Natural killer cell (primary cell): ENCODE data around the gene ACTL10. TPM values are rescaled to one million over a fixed set of nuclear protein-coding genes. Genes with fewer than 3 reads are reported as not detected.

Experiments used
- ATAC-seq, 3 donors: fragments of 150-1000 bp in 2 of 3; fragments of 200-7000 bp in 1 of 3; cut with Tn5 transposase; 1 replicate in 1 of 3; 2 replicates in 2 of 3; pipeline ENCODE4 v1.10.0; 2021; ENCODE audit warnings: mild to moderate bottlenecking in 2 of 3, moderate library complexity in 2 of 3
- DNase-seq, 2 donors: peaks; one replicate each; pipeline versions ENCODE4 v3.0.0 to v3.0.0-alpha.2; 2013 to 2021; ENCODE audit warnings: mixed read lengths in 1 of 2
- H3K27ac ChIP-seq: one replicate; pipeline ENCODE4 v1.5.1; 2013; ENCODE audit warnings: mild to moderate bottlenecking, low read length
- H3K27me3 ChIP-seq: one replicate; pipeline ENCODE4 v1.6.1; 2013; ENCODE audit warnings: low read length; ENCODE audit not compliant: control insufficient read depth, insufficient read depth
- H3K36me3 ChIP-seq: one replicate; pipeline ENCODE4 v1.6.1; 2013; ENCODE audit warnings: low read length; ENCODE audit not compliant: control insufficient read depth, insufficient read depth
- H3K4me1 ChIP-seq: one replicate; pipeline ENCODE4 v1.6.1; 2013; ENCODE audit warnings: low read length; ENCODE audit not compliant: control insufficient read depth, insufficient read depth
- H3K4me3 ChIP-seq: one replicate; pipeline ENCODE4 v1.5.1; 2013; ENCODE audit warnings: low read length
- H3K9me3 ChIP-seq: one replicate; pipeline ENCODE4 v1.6.1; 2013; ENCODE audit warnings: low read length; ENCODE audit not compliant: control insufficient read depth, insufficient read depth
- H3K27ac Mint-ChIP-seq, 2 donors: one replicate each; pipeline ENCODE4 v1.8.0; 2022; ENCODE audit warnings: mild to moderate bottlenecking in 2 of 2, mixed read lengths in 2 of 2, moderate library complexity in 1 of 2
- H3K27me3 Mint-ChIP-seq, 2 donors: one replicate each; pipeline ENCODE4 v1.8.0; 2022; ENCODE audit warnings: low read depth in 2 of 2, mixed read lengths in 2 of 2
- H3K36me3 Mint-ChIP-seq: one replicate; pipeline ENCODE4 v1.8.0; 2022; ENCODE audit warnings: mixed read lengths
- H3K4me1 Mint-ChIP-seq, 2 donors: one replicate each; pipeline ENCODE4 v1.8.0; 2022; ENCODE audit warnings: mixed read lengths in 2 of 2
- H3K4me3 Mint-ChIP-seq: one replicate; pipeline ENCODE4 v1.8.0; 2022; ENCODE audit warnings: mild to moderate bottlenecking, moderate library complexity, mixed read lengths
- H3K9me3 Mint-ChIP-seq, 2 donors: one replicate each; pipeline ENCODE4 v1.8.0; 2022; ENCODE audit warnings: mixed read lengths in 2 of 2
- WGBS: methylation state at CpG from one replicate; pipeline ENCODE4 v1.1.7; 2013; ENCODE audit warnings: missing lambda C conversion rate; ENCODE audit not compliant: insufficient coverage; 5-methylcytosine and 5-hydroxymethylcytosine counted together
- intact Hi-C: fragments of 100-400 bp; cut with micrococcal nuclease; formaldehyde crosslinking; loops from one replicate; pipeline ENCODE4 v1.14.2; 2022
- total RNA-seq, 4 donors: library from RNA; stranded (reverse); fragments of 120-200 nt in 1 of 4; gene quantifications; one replicate each; pipeline versions ENCODE4 v1.2.3 to v1.2.4, GENCODE V29; 2013 to 2022
- TF ChIP-seq, protein P1 (sequence below): fragments of 200-600 bp; IDR thresholded peaks from one replicate; pipeline ENCODE4 v1.8.0; 2022; ENCODE audit warnings: antibody characterized with exemption

Gene ACTL10
- total RNA-seq, 3 donors from 2014 or later (not counting 1 experiment from before 2014, with no cell fraction given): 0.80 to 2.2 (median 1.1) TPM

DNA sequence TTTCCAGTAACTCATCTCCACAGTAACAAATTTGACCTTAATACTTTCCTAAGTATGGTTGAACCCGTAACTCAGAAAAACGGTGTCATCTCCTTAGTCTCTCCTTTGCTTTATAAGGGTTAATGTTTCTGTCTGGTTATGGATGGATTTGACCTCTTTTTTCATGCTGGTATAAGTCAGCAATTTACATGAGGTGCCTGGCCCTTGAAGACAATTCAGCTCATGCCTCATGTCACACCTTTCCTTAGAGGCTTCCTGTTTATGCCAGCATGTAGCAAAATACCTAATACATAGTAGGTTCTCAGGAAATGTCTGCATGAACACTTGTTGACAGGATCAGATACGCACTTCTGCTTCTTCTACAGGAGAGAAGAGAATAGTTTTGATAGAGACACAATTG is 42.3 kb upstream of the ACTL10 start:
- Mint-ChIP-seq H3K4me3 (peak overlapping the region; percentile 33), H3K4me1 (peaks cover 20 to 27% of the 10 kb centered on the region in 2 donors), H3K27me3 (no peaks in the 10 kb centered on the region), H3K27ac (peak overlapping the region; percentile 63 to 71), H3K9me3 (no peaks in the 10 kb centered on the region), H3K36me3 (peaks cover 4% of the 10 kb centered on the region)
- H3K9me3 ChIP-seq: no peaks in the 10 kb centered on the region
- intact Hi-C loops: no loop called here
- peaks cover 10% of the 10 kb centered on the region for H3K36me3 ChIP-seq
- 53% methylated on average over 3 of the region's 3 CpGs for WGBS
- H3K4me1 ChIP-seq: peaks cover 13% of the 10 kb centered on the region
- H3K27ac ChIP-seq: peak overlapping the region; percentile 2
- no peak overlapping the region for H3K4me3 ChIP-seq
- DNase-seq (peak in 1 of 2 donors; percentile 58), ATAC-seq (peak; percentile 30 to 76 (median 75))
- TF ChIP-seq, protein P1, sequence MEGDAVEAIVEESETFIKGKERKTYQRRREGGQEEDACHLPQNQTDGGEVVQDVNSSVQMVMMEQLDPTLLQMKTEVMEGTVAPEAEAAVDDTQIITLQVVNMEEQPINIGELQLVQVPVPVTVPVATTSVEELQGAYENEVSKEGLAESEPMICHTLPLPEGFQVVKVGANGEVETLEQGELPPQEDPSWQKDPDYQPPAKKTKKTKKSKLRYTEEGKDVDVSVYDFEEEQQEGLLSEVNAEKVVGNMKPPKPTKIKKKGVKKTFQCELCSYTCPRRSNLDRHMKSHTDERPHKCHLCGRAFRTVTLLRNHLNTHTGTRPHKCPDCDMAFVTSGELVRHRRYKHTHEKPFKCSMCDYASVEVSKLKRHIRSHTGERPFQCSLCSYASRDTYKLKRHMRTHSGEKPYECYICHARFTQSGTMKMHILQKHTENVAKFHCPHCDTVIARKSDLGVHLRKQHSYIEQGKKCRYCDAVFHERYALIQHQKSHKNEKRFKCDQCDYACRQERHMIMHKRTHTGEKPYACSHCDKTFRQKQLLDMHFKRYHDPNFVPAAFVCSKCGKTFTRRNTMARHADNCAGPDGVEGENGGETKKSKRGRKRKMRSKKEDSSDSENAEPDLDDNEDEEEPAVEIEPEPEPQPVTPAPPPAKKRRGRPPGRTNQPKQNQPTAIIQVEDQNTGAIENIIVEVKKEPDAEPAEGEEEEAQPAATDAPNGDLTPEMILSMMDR: no peak
- no peaks in the 10 kb centered on the region for H3K27me3 ChIP-seq

GRCh38 chr20:33626190-33626589 is 40.6 kb upstream of the ACTL10 start:
- H3K4me1 ChIP-seq: peaks cover 13% of the 10 kb centered on the region
- no peaks in the 10 kb centered on the region for H3K27me3 ChIP-seq
- H3K9me3 Mint-ChIP-seq: no peaks in the 10 kb centered on the region
- intact Hi-C loops: no loop called here
- H3K4me3 Mint-ChIP-seq: no peak overlapping the region
- no peaks in the 10 kb centered on the region for H3K27me3 Mint-ChIP-seq
- TF ChIP-seq, protein P1: no peak
- peaks cover 25% of the 10 kb centered on the region for H3K36me3 ChIP-seq
- ATAC-seq (no peak), DNase-seq (no peak)
- peak overlapping the region in 1 of 2 donors; percentile 16 for H3K27ac Mint-ChIP-seq
- WGBS: 96% methylated on average over 4 of the region's 4 CpGs
- H3K4me1 Mint-ChIP-seq: peaks cover 20 to 22% of the 10 kb centered on the region in 2 donors
- H3K27ac ChIP-seq: no peak overlapping the region
- peaks cover 9% of the 10 kb centered on the region for H3K36me3 Mint-ChIP-seq
- no peaks in the 10 kb centered on the region for H3K9me3 ChIP-seq
- no peak overlapping the region for H3K4me3 ChIP-seq

DNA sequence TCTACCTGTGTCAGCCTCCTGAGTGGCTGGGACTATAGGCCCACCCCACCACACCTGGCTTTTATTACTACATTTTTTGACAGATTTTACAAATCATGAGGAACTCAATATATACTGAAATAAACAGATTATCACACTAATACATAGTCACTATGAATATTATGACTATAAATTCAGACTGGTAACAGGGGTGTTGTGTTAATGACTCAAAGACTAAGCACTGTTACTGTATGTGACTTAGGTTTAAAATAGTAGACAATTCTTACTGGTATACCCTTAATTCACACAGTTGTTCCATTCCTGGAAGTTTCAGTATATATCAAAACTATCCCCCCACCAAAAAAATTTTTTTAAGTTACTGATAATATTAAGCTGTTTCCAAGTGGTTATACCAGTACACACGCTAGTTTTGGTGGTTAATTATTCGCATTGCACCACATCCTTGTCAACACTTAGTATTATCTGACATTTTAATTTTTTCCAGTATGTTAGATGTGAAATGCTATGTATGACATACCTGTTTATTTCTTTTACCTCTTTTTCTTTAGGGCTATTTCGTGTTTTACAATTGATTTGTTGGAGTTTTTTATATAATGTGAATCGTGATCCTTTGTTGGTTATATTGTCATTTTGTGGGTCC is 39.0 kb upstream of the ACTL10 start:
- no peaks in the 10 kb centered on the region for H3K9me3 Mint-ChIP-seq
- no peaks in the 10 kb centered on the region for H3K27me3 ChIP-seq
- no peak overlapping the region for H3K27ac ChIP-seq
- DNase-seq (no peak), ATAC-seq (no peak)
- H3K27ac Mint-ChIP-seq: peak overlapping the region in 1 of 2 donors; percentile 7
- WGBS: 83% methylated on average over 1 of the region's 4 CpGs
- intact Hi-C loops: no loop called here
- TF ChIP-seq, protein P1: no peak
- peaks cover 9% of the 10 kb centered on the region for H3K36me3 Mint-ChIP-seq
- no peaks in the 10 kb centered on the region for H3K9me3 ChIP-seq
- H3K4me1 Mint-ChIP-seq: peaks cover 20 to 22% of the 10 kb centered on the region in 2 donors
- peaks cover 28% of the 10 kb centered on the region for H3K36me3 ChIP-seq
- H3K4me3 Mint-ChIP-seq: no peak overlapping the region
- H3K4me3 ChIP-seq: no peak overlapping the region
- peaks cover 13% of the 10 kb centered on the region for H3K4me1 ChIP-seq
- H3K27me3 Mint-ChIP-seq: no peaks in the 10 kb centered on the region

GRCh38 chr20:33629533-33629932 is 37.2 kb upstream of the ACTL10 start:
- H3K36me3 ChIP-seq: peaks cover 27% of the 10 kb centered on the region
- H3K9me3 ChIP-seq: no peaks in the 10 kb centered on the region
- H3K27me3 ChIP-seq: no peaks in the 10 kb centered on the region
- H3K4me3 ChIP-seq: no peak overlapping the region
- H3K4me3 Mint-ChIP-seq: no peak overlapping the region
- WGBS: 98% methylated on average over 10 of the region's 10 CpGs
- H3K9me3 Mint-ChIP-seq: no peaks in the 10 kb centered on the region
- peaks cover 9% of the 10 kb centered on the region for H3K36me3 Mint-ChIP-seq
- H3K27ac ChIP-seq: no peak overlapping the region
- H3K27me3 Mint-ChIP-seq: no peaks in the 10 kb centered on the region
- no peak for DNase-seq
- TF ChIP-seq, protein P1: no peak
- ATAC-seq: no peak
- H3K27ac Mint-ChIP-seq: no peak overlapping the region
- peaks cover 7% of the 10 kb centered on the region for H3K4me1 ChIP-seq
- peaks cover 10 to 12% of the 10 kb centered on the region in 2 donors for H3K4me1 Mint-ChIP-seq
- intact Hi-C loops: no loop called here
